ENCODE data around the gene RIMBP2. TPM values are rescaled to one million over a fixed set of nuclear protein-coding genes. Genes with fewer than 3 reads are reported as not detected.

Gene RIMBP2
- total and polyA plus RNA-seq, 2 donors (not counting 1 experiment from before 2014, with no cell fraction given): 0.17 TPM; not detected in 1

GRCh38 chr12:130526813-130527212 is 189.3 kb downstream of the RIMBP2 start:
- no peak for DNase-seq (ENCODE audit: low read depth in 2 of 2)
- H3K9me3 ChIP-seq (ENCODE audit: control insufficient read depth, insufficient read depth, low read depth, low read length): no peaks in the 10 kb centered on the region
- no peaks in the 10 kb centered on the region for H3K27me3 ChIP-seq (ENCODE audit: control insufficient read depth, insufficient read depth, low read length)

GRCh38 chr12:130525384-130526172 is 190.5 kb downstream of the RIMBP2 start:
- no peaks in the 10 kb centered on the region for H4K20me1 ChIP-seq (ENCODE audit: control insufficient read depth, extremely low read depth, insufficient read depth, low read length)
- no peak overlapping the region for H3K4me2 ChIP-seq (ENCODE audit: extremely low read depth, insufficient read depth, low read length)
- H3K4me3 ChIP-seq (replicated peaks in 1 of 4; ENCODE audit: control extremely low read depth in 1 of 4, insufficient read depth in 1 of 4, low read depth in 3 of 4, low read length in 4 of 4): no peak overlapping the region
- H3K9me3 ChIP-seq (ENCODE audit: control insufficient read depth, insufficient read depth, low read depth, low read length): no peaks in the 10 kb centered on the region
- H3K4me1 ChIP-seq (ENCODE audit: control insufficient read depth, extremely low read depth, insufficient read depth, low read length): no peaks in the 10 kb centered on the region
- TF ChIP-seq, protein P1, sequence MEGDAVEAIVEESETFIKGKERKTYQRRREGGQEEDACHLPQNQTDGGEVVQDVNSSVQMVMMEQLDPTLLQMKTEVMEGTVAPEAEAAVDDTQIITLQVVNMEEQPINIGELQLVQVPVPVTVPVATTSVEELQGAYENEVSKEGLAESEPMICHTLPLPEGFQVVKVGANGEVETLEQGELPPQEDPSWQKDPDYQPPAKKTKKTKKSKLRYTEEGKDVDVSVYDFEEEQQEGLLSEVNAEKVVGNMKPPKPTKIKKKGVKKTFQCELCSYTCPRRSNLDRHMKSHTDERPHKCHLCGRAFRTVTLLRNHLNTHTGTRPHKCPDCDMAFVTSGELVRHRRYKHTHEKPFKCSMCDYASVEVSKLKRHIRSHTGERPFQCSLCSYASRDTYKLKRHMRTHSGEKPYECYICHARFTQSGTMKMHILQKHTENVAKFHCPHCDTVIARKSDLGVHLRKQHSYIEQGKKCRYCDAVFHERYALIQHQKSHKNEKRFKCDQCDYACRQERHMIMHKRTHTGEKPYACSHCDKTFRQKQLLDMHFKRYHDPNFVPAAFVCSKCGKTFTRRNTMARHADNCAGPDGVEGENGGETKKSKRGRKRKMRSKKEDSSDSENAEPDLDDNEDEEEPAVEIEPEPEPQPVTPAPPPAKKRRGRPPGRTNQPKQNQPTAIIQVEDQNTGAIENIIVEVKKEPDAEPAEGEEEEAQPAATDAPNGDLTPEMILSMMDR (conservative IDR thresholded peaks at IDR 0.05 in 1 of 2, IDR thresholded peaks at IDR 0.05 in 1 of 2; ENCODE audit: low read depth in 1 of 2, low read length in 2 of 2): no peak
- TF ChIP-seq EZH2 (IDR thresholded peaks at IDR 0.05; ENCODE audit: low read length, missing control alignments): no peak
- DNase-seq (ENCODE audit: low read depth in 2 of 2): no peak
- H2AFZ ChIP-seq (ENCODE audit: low read length): no peak overlapping the region
- no peaks in the 10 kb centered on the region for H3K27me3 ChIP-seq (ENCODE audit: control insufficient read depth, insufficient read depth, low read length)
- H3K36me3 ChIP-seq (ENCODE audit: control insufficient read depth, insufficient read depth, low read length): no peaks in the 10 kb centered on the region
- no peak overlapping the region for H3K9ac ChIP-seq (ENCODE audit: insufficient read depth, low read length)
- H3K79me2 ChIP-seq (ENCODE audit: control insufficient read depth, insufficient read depth, low read length): no peaks in the 10 kb centered on the region
- H3K27ac ChIP-seq (ENCODE audit: insufficient read depth, low read length): no peak overlapping the region

More at GRCh38 chr12:130526813-130527212, 189.3 kb downstream of the RIMBP2 start:
- H3K27ac ChIP-seq (ENCODE audit: insufficient read depth, low read length): no peak overlapping the region
- H3K4me3 ChIP-seq (replicated peaks in 1 of 4; ENCODE audit: control extremely low read depth in 1 of 4, insufficient read depth in 1 of 4, low read depth in 3 of 4, low read length in 4 of 4): no peak overlapping the region
- H3K36me3 ChIP-seq (ENCODE audit: control insufficient read depth, insufficient read depth, low read length): no peaks in the 10 kb centered on the region
- H4K20me1 ChIP-seq (ENCODE audit: control insufficient read depth, extremely low read depth, insufficient read depth, low read length): no peaks in the 10 kb centered on the region
- H3K79me2 ChIP-seq (ENCODE audit: control insufficient read depth, insufficient read depth, low read length): no peaks in the 10 kb centered on the region
- TF ChIP-seq, protein P1 (conservative IDR thresholded peaks at IDR 0.05 in 1 of 2, IDR thresholded peaks at IDR 0.05 in 1 of 2; ENCODE audit: low read depth in 1 of 2, low read length in 2 of 2): no peak
- TF ChIP-seq EZH2 (IDR thresholded peaks at IDR 0.05; ENCODE audit: low read length, missing control alignments): no peak
- H3K4me1 ChIP-seq (ENCODE audit: control insufficient read depth, extremely low read depth, insufficient read depth, low read length): no peaks in the 10 kb centered on the region
- no peak overlapping the region for H2AFZ ChIP-seq (ENCODE audit: low read length)
- H3K9ac ChIP-seq (ENCODE audit: insufficient read depth, low read length): no peak overlapping the region
- H3K4me2 ChIP-seq (ENCODE audit: extremely low read depth, insufficient read depth, low read length): no peak overlapping the region

DNA sequence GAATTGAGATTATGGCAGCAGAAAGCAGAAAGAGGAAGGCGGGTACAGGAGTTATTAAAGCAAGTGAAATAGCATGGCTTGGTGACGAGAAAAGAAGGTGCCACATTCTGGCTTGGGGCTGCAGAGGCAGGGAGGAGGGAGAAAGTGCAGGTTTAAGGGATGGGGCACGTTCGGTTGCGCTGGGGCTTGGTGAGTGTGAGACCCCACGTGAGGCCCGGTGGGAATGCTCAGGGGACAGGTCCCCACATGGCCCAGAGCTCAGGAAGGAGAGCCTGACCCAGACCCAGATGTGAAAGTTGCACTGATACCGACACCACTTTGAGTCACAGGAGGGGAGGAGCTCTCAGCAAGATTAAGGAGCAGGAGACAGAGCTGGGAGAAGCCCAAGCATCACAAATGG is 191.3 kb downstream of the RIMBP2 start:
- H3K4me2 ChIP-seq (ENCODE audit: extremely low read depth, insufficient read depth, low read length): no peak overlapping the region
- H3K79me2 ChIP-seq (ENCODE audit: control insufficient read depth, insufficient read depth, low read length): no peaks in the 10 kb centered on the region
- no peak overlapping the region for H3K4me3 ChIP-seq (replicated peaks in 1 of 4; ENCODE audit: control extremely low read depth in 1 of 4, insufficient read depth in 1 of 4, low read depth in 3 of 4, low read length in 4 of 4)
- DNase-seq (ENCODE audit: low read depth in 2 of 2): no peak
- H3K9ac ChIP-seq (ENCODE audit: insufficient read depth, low read length): no peak overlapping the region
- no peak for TF ChIP-seq EZH2 (IDR thresholded peaks at IDR 0.05; ENCODE audit: low read length, missing control alignments)
- TF ChIP-seq, protein P1 (conservative IDR thresholded peaks at IDR 0.05 in 1 of 2, IDR thresholded peaks at IDR 0.05 in 1 of 2; ENCODE audit: low read depth in 1 of 2, low read length in 2 of 2): no peak
- H3K9me3 ChIP-seq (ENCODE audit: control insufficient read depth, insufficient read depth, low read depth, low read length): no peaks in the 10 kb centered on the region
- no peaks in the 10 kb centered on the region for H3K27me3 ChIP-seq (ENCODE audit: control insufficient read depth, insufficient read depth, low read length)
- H3K27ac ChIP-seq (ENCODE audit: insufficient read depth, low read length): no peak overlapping the region
- no peaks in the 10 kb centered on the region for H3K4me1 ChIP-seq (ENCODE audit: control insufficient read depth, extremely low read depth, insufficient read depth, low read length)
- H2AFZ ChIP-seq (ENCODE audit: low read length): no peak overlapping the region
- no peaks in the 10 kb centered on the region for H3K36me3 ChIP-seq (ENCODE audit: control insufficient read depth, insufficient read depth, low read length)
- no peaks in the 10 kb centered on the region for H4K20me1 ChIP-seq (ENCODE audit: control insufficient read depth, extremely low read depth, insufficient read depth, low read length)

All from fibroblast of lung (primary cell).